Activated CD4-positive, alpha-beta memory T cell treated with anti-CD3 and anti-CD28 coated beads for 36 hours (primary cell): Measurements from ENCODE around the gene COA8. TPM values are rescaled to one million over a fixed set of nuclear protein-coding genes. Genes with fewer than 3 reads are reported as not detected.

Experiments
- CTCF ChIA-PET: fragments of 350-600 bp; sonication (Branson Sonifier 250); formaldehyde crosslinking; loops from one replicate; lab custom pipeline; 2021; ENCODE audit warnings: antibody characterized with exemption, inconsistent platforms; lab: Charles Lee
- POLR2A ChIA-PET: fragments of 350-600 bp; sonication (Branson Sonifier 250); formaldehyde crosslinking; loops from one replicate; lab custom pipeline; 2021; ENCODE audit warnings: antibody characterized with exemption; lab: Charles Lee
- DNase-seq: peaks from one replicate; pipeline ENCODE4 v3.0.0-alpha.2; 2020
- H3K27ac Mint-ChIP-seq: one replicate; pipeline ENCODE4 v1.8.0; 2021; ENCODE audit warnings: mixed read lengths
- H3K27me3 Mint-ChIP-seq: one replicate; pipeline ENCODE4 v1.8.0; 2021; ENCODE audit warnings: mixed read lengths
- H3K36me3 Mint-ChIP-seq: one replicate; pipeline ENCODE4 v1.8.0; 2021; ENCODE audit warnings: mixed read lengths
- H3K4me1 Mint-ChIP-seq: one replicate; pipeline ENCODE4 v1.8.0; 2021; ENCODE audit warnings: low read depth, mixed read lengths
- H3K4me3 Mint-ChIP-seq: one replicate; pipeline ENCODE4 v1.8.0; 2021; ENCODE audit warnings: mild to moderate bottlenecking, mixed read lengths
- H3K9me3 Mint-ChIP-seq: one replicate; pipeline ENCODE4 v1.8.0; 2021; ENCODE audit warnings: mixed read lengths
- intact Hi-C: fragments of 100-400 bp; cut with micrococcal nuclease; formaldehyde crosslinking; loops from one replicate; pipeline ENCODE4 v1.15.1; 2023
- total RNA-seq, 2 experiments: library from RNA; stranded (reverse); gene quantifications; one replicate each; pipeline ENCODE4 v1.2.3, GENCODE V29; 2021

The COA8 gene
- total RNA-seq, 2 experiments from 2014 or later, result 46.2 to 48.9 TPM

DNA sequence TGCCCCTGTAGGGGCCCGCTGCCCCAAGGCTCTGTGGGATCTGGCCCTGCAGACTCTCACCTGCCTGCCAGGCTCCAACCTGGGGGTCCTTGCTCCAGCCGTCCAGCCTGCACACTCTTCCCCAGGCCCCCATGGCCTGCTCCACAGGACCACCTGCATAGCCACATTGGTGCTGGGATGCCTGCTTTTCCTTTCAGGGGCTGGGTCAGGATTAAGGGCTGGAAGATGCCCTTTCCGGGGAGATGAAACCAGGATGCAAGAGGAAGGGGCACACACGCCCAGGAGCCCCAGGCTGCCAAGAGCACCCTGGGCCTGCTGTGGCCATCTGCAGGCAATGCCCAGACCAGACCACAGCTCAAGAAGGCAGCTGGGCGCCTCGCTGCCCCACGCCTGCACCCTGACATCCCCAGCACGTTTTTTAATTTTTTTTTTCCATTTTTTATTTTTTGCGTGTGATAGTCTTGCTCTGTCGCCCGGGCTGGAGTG, 15.3 kb upstream of the COA8 start:
- DNase-seq, result no peak
- Mint-ChIP-seq H3K27ac (no peak overlapping the region), H3K4me3 (no peak overlapping the region), H3K9me3 (no peaks in the 10 kb centered on the region), H3K36me3 (no peaks in the 10 kb centered on the region), H3K27me3 (no peaks in the 10 kb centered on the region), H3K4me1 (no peaks in the 10 kb centered on the region)
- POLR2A ChIA-PET, result no interaction called here
- CTCF ChIA-PET, result interaction anchor here (0.7 to 6.5 kb wide), 9 partner anchors 10 to 58 kb away, joined by 3 to 63 read pairs (median 4); partner anchors contain the start of gene BAG5
- intact Hi-C loops, result loop anchor here (2.0 kb wide), 1 partner anchor 29 kb away; no protein-coding TSS in a partner anchor

GRCh38 chr14:103547941-103548462, 14.8 kb upstream of the COA8 start:
- intact Hi-C loops, result loop anchor here (2.0 kb wide), 1 partner anchor 29 kb away; no protein-coding TSS in a partner anchor
- POLR2A ChIA-PET, result no interaction called here
- H3K27me3 Mint-ChIP-seq, result no peaks in the 10 kb centered on the region
- no peak overlapping the region for H3K27ac Mint-ChIP-seq
- H3K9me3 Mint-ChIP-seq, result no peaks in the 10 kb centered on the region
- H3K4me1 Mint-ChIP-seq, result no peaks in the 10 kb centered on the region
- CTCF ChIA-PET, result interaction anchor here (0.9 to 6.5 kb wide), 4 partner anchors 11 to 59 kb away, joined by 3 to 63 read pairs (median 4); partner anchors contain the start of gene BAG5
- H3K36me3 Mint-ChIP-seq, result no peaks in the 10 kb centered on the region
- no peak overlapping the region for H3K4me3 Mint-ChIP-seq
- DNase-seq, result no peak

DNA sequence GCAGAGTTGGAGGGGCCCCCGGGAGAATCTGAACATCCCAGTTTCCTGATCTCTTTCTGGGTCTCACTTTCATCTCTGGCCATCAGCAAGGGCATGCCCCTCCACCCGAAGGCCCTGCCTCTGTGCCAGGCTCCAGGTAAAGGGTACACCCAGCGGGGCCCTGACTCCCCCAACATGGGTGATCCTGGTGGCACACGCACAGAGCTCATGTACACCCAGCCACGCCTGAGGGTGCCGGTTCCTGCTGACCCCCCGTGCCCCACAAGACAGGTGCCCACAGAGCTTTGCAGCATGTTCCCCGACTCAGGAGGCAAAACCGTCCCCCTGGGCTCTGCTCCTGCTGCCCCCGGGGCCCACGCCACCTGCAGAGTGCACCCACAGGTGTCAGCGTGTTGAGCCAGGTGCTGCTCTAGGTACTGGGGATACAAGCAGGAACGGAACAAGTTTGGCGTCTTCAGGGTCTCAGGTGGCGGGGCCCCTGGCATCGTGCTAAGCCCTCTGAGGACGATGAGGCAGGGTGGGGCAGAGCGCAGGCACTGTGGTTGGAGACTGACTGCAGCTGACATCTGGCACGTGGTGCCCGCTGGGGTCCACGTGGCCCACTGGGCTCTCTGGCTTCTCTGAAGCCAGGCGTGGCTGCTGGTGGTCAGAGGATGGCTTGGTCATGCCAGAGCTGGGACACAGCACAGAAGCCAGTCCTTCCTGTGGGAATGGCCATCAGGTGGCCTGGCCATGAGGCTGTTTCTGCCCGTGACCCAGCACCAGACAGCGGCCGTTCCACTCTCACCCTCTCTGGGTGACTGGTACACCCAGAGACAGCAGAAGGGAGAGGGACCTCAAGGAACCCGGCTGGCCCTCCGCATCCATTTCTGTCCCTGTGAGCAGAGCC, 14.1 kb upstream of the COA8 start:
- Mint-ChIP-seq H3K27ac (no peak overlapping the region), H3K9me3 (no peaks in the 10 kb centered on the region), H3K36me3 (no peaks in the 10 kb centered on the region), H3K4me3 (no peak overlapping the region), H3K27me3 (no peaks in the 10 kb centered on the region), H3K4me1 (no peaks in the 10 kb centered on the region)
- POLR2A ChIA-PET, result no interaction called here
- CTCF ChIA-PET, result interaction anchor here (0.6 to 6.5 kb wide), 3 partner anchors 13 to 39 kb away, joined by 3 to 63 read pairs (median 6); partner anchors contain the start of gene BAG5
- intact Hi-C loops, result no loop called here
- DNase-seq, result no peak

DNA sequence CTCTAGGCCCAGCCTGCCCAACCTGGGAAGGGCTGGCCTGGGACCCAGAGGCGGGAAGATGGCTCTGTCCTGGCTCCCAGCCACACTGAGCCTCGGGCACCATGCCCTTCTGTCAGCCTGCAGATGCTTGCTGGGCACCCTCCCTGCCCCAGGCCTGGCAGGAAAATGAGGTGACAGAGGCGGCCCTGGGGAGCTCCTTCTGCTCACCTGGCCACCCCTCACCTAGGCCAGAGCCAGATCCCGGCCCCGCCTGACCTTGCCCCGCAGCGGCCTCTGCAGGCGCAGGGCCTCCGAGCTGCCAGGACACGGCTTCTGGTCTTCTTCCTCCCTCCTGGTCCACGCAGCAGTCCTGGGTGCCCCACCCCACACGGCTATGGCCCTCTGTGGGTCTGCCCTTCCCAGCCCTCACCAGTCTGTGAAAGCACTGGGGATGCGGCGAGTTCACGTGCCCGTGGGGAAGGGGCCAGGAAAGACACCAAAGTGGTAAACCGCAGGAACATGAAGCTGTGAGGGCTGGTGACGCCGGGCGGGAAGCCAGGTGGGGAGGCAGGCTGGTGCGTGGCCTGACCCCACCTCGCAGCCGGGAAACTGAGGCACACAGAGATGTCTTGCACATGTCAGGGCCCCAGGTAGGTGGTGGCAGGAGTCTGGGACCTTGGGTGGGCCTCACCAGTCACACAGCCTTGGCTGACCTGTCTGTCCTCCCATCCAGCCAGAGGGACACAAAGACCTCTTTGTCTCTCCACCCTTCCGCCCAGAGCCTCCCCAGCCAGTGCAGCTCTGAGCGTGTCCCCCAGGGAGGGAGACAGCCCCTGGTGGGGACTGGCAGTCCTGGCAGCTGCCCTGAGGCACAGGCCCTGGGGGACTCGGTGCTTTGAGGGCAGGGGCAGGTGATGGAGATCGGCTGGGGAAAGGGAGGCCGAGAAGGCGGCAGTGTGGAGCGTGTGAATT, 13.1 kb upstream of the COA8 start:
- Mint-ChIP-seq H3K27ac (no peak overlapping the region), H3K4me3 (no peak overlapping the region), H3K4me1 (no peaks in the 10 kb centered on the region), H3K27me3 (no peaks in the 10 kb centered on the region), H3K36me3 (no peaks in the 10 kb centered on the region), H3K9me3 (no peaks in the 10 kb centered on the region)
- ChIA-PET CTCF (interaction anchor here (0.6 to 1.0 kb wide), 2 partner anchors 19 to 38 kb away, joined by 3 read pairs; no protein-coding TSS in a partner anchor), POLR2A (interaction anchor here (1.1 kb wide), 1 partner anchor 13 kb away, joined by 3 read pairs; the partner anchor contains the start of genes BAG5 and COA8)
- DNase-seq, result no peak
- intact Hi-C loops, result no loop called here

GRCh38 chr14:103550451-103551337, 12.1 kb upstream of the COA8 start:
- H3K4me1 Mint-ChIP-seq, result no peaks in the 10 kb centered on the region
- ChIA-PET CTCF (interaction anchor here (1.0 to 2.7 kb wide), 2 partner anchors 20 to 32 kb away, joined by 3 to 12 read pairs; no protein-coding TSS in a partner anchor), POLR2A (interaction anchor here (1.1 kb wide), 1 partner anchor 12 kb away, joined by 3 read pairs; the partner anchor contains the start of genes BAG5 and COA8)
- H3K4me3 Mint-ChIP-seq, result no peak overlapping the region
- no peaks in the 10 kb centered on the region for H3K9me3 Mint-ChIP-seq
- no peak overlapping the region for H3K27ac Mint-ChIP-seq
- no peak for DNase-seq
- intact Hi-C loops, result no loop called here
- no peaks in the 10 kb centered on the region for H3K36me3 Mint-ChIP-seq
- H3K27me3 Mint-ChIP-seq, result no peaks in the 10 kb centered on the region

GRCh38 chr14:103551338-103551762, 11.4 kb upstream of the COA8 start:
- Mint-ChIP-seq H3K4me3 (no peak overlapping the region), H3K4me1 (no peaks in the 10 kb centered on the region), H3K27ac (no peak overlapping the region), H3K36me3 (no peaks in the 10 kb centered on the region), H3K9me3 (no peaks in the 10 kb centered on the region), H3K27me3 (no peaks in the 10 kb centered on the region)
- ChIA-PET CTCF (interaction anchor here (2.7 kb wide), 1 partner anchor 33 kb away, joined by 12 read pairs; no protein-coding TSS in a partner anchor), POLR2A (no interaction called here)
- DNase-seq, result no peak
- intact Hi-C loops, result no loop called here

GRCh38 chr14:103552011-103552845, 10.5 kb upstream of the COA8 start:
- Mint-ChIP-seq H3K27ac (no peak overlapping the region), H3K9me3 (no peaks in the 10 kb centered on the region), H3K4me3 (no peak overlapping the region), H3K27me3 (no peaks in the 10 kb centered on the region), H3K4me1 (peaks cover 3% of the 10 kb centered on the region), H3K36me3 (no peaks in the 10 kb centered on the region)
- CTCF ChIA-PET, result interaction anchor here (2.7 kb wide), 1 partner anchor 34 kb away, joined by 12 read pairs; no protein-coding TSS in a partner anchor
- POLR2A ChIA-PET, result no interaction called here
- intact Hi-C loops, result no loop called here
- DNase-seq, result no peak

DNA sequence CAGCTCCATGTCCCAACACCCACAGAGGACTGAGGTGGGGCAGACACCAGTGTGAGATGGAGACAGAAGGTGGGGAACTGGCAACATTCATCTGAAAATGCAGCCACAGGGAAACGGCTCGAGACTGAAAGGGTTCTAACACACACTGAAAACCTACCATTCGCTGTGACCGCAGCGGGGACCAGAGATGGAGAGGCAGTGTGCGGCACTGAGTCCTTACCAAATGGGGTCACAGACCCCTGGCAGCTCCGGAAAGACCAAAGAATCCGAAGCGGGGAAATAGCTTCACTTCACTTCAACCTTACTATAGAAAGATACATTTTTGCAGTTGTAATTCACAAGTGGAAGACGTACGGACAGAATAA, 9.9 kb upstream of the COA8 start:
- H3K9me3 Mint-ChIP-seq, result no peaks in the 10 kb centered on the region
- no peak for DNase-seq

GRCh38 chr14:103555559-103556337, 7.0 kb upstream of the COA8 start:
- no peaks in the 10 kb centered on the region for H3K27me3 Mint-ChIP-seq
- intact Hi-C loops, result no loop called here
- H3K27ac Mint-ChIP-seq, result no peak overlapping the region
- H3K4me3 Mint-ChIP-seq, result no peak overlapping the region
- peaks cover 22% of the 10 kb centered on the region for H3K36me3 Mint-ChIP-seq
- DNase-seq, result no peak
- H3K9me3 Mint-ChIP-seq, result no peaks in the 10 kb centered on the region
- H3K4me1 Mint-ChIP-seq, result peaks cover 32% of the 10 kb centered on the region
- ChIA-PET CTCF (interaction anchor here (1.2 to 1.3 kb wide), 2 partner anchors 10 to 37 kb away, joined by 3 read pairs; no protein-coding TSS in a partner anchor), POLR2A (no interaction called here)

More for the DNA sequence above, 9.9 kb upstream of the COA8 start:
- Mint-ChIP-seq H3K36me3 (no peaks in the 10 kb centered on the region), H3K27ac (no peak overlapping the region), H3K4me3 (no peak overlapping the region), H3K27me3 (no peaks in the 10 kb centered on the region), H3K4me1 (peaks cover 7% of the 10 kb centered on the region)
- intact Hi-C loops, result no loop called here
- POLR2A ChIA-PET, result no interaction called here
- CTCF ChIA-PET, result interaction anchor here (0.6 to 2.7 kb wide), 3 partner anchors 34 to 459 kb away, joined by 3 to 12 read pairs (median 4); partner anchors contain the start of gene EXOC3L4
